Keratinocyte (primary cell): ENCODE measurements around the gene FMOD. TPM values are rescaled to one million over a fixed set of nuclear protein-coding genes. Genes with fewer than 3 reads are reported as not detected.

Source experiments
- DNase-seq: peaks from one replicate; pipeline ENCODE4 v3.0.0-alpha.2; 2011; ENCODE audit warnings: low read depth, missing footprints, low spot score
- FAIRE-seq: peaks from 2 replicates; lab custom pipeline; 2011; peaks lifted over from hg19 to GRCh38; lab: Jason Lieb, UNC
- H2AFZ ChIP-seq: 2 replicates; pipeline ENCODE4 v1.6.0; 2012; ENCODE audit warnings: low read length, control low read depth, inconsistent platforms; ENCODE audit not compliant: control insufficient read depth
- H3K27ac ChIP-seq: 2 replicates; pipeline ENCODE4 v1.5.1; 2011; ENCODE audit warnings: low read length; ENCODE audit not compliant: control insufficient read depth, insufficient read depth
- H3K27me3 ChIP-seq: 3 replicates; pipeline ENCODE4 v1.6.0; 2011; ENCODE audit warnings: low read length; ENCODE audit not compliant: control insufficient read depth, insufficient read depth; ENCODE audit errors: extremely low read depth
- H3K36me3 ChIP-seq, 2 experiments: 2 replicates in 1 of 2; 3 replicates in 1 of 2; pipeline ENCODE4 v1.5.1; 2011; ENCODE audit warnings: low read length in 2 of 2, mild to moderate bottlenecking in 1 of 2; ENCODE audit not compliant: control insufficient read depth in 2 of 2, insufficient read depth in 2 of 2; ENCODE audit errors: extremely low read depth in 1 of 2
- H3K4me1 ChIP-seq: 3 replicates; pipeline ENCODE4 v1.5.1; 2011; ENCODE audit warnings: low read length; ENCODE audit not compliant: control insufficient read depth, insufficient read depth; ENCODE audit errors: extremely low read depth
- H3K4me2 ChIP-seq: 3 replicates; pipeline ENCODE4 v1.6.0; 2011; ENCODE audit warnings: low read depth, low read length; ENCODE audit not compliant: control insufficient read depth, insufficient read depth; ENCODE audit errors: extremely low read depth
- H3K4me3 ChIP-seq, 3 experiments: fragments of 200-600 bp in 1 of 3; sonication (generic) in 1 of 3; 2 replicates in 2 of 3; 3 replicates in 1 of 3; pipeline ENCODE4 v1.5.1; 2011 to 2016; ENCODE audit warnings: low read length in 3 of 3, mild to moderate bottlenecking in 3 of 3, control low read depth in 2 of 3, inconsistent platforms in 1 of 3, low read depth in 1 of 3, mixed read lengths in 1 of 3, mixed run types in 1 of 3, moderate library complexity in 1 of 3; ENCODE audit not compliant: control insufficient read depth in 2 of 3, insufficient read depth in 2 of 3; ENCODE audit errors: extremely low read depth in 1 of 3
- H3K79me2 ChIP-seq: 2 replicates; pipeline ENCODE4 v1.6.0; 2012; ENCODE audit warnings: low read length; ENCODE audit not compliant: control insufficient read depth, insufficient read depth
- H3K9ac ChIP-seq: 3 replicates; pipeline ENCODE4 v1.6.0; 2011; ENCODE audit warnings: low read length; ENCODE audit not compliant: control insufficient read depth, insufficient read depth; ENCODE audit errors: extremely low read depth
- H3K9me1 ChIP-seq: 3 replicates; pipeline ENCODE4 v1.6.0; 2011; ENCODE audit warnings: low read length; ENCODE audit not compliant: control insufficient read depth, insufficient read depth; ENCODE audit errors: extremely low read depth
- H3K9me3 ChIP-seq: 2 replicates; pipeline ENCODE4 v1.5.1; 2012; ENCODE audit warnings: low read depth, low read length; ENCODE audit not compliant: control insufficient read depth
- H4K20me1 ChIP-seq: 3 replicates; pipeline ENCODE4 v1.6.0; 2011; ENCODE audit warnings: low read length; ENCODE audit not compliant: control insufficient read depth, insufficient read depth; ENCODE audit errors: extremely low read depth
- EZH2 ChIP-seq: IDR thresholded peaks from one replicate; pipeline ENCODE4 v1.6.1; 2012; ENCODE audit warnings: inconsistent platforms, mild to moderate bottlenecking, low read length, moderate library complexity
- dilution Hi-C: fragments of 300-500 bp; cut with MboI; formaldehyde crosslinking; loops from one replicate; pipeline ENCODE4 v1.7.0; 2020; ENCODE audit warnings: low sequenced_read_pairs; ENCODE audit not compliant: extremely low pct_ligation_motif_present
- polyA plus RNA-seq, 5 experiments: library from polyadenylated mRNA; depleted of rRNA in 3 of 5; stranded (reverse) in 3 of 5; stranded (forward) in 1 of 5; unstranded in 1 of 5; fragments of >200 nt; gene quantifications; 1 replicate in 1 of 5; 2 replicates in 3 of 5; 3 replicates in 1 of 5; pipeline versions ENCODE4 v1.2.1 to v1.2.3, GENCODE V29; 2011 to 2012; ENCODE audit warnings: missing spikeins in 2 of 5, low read depth in 1 of 5, low replicate concordance in 1 of 5
- TF ChIP-seq, protein P1 (sequence below), 3 experiments: IDR thresholded peaks in 1 of 3; conservative IDR thresholded peaks in 1 of 3; optimal IDR thresholded peaks in 1 of 3; 2 replicates in 2 of 3; 3 replicates in 1 of 3; pipeline versions ENCODE3 to v1.5.1; 2011; ENCODE audit warnings: low read length in 3 of 3, mild to moderate bottlenecking in 3 of 3, moderate library complexity in 2 of 3, control low read depth in 1 of 3, inconsistent platforms in 1 of 3; ENCODE audit not compliant: insufficient read depth in 2 of 3; ENCODE audit errors: extremely low read depth in 1 of 3

Gene FMOD
- polyA plus RNA-seq, 1 donor (not counting 4 experiments of a cell fraction or from before 2014, with no cell fraction given) = 0.47 TPM

DNA sequence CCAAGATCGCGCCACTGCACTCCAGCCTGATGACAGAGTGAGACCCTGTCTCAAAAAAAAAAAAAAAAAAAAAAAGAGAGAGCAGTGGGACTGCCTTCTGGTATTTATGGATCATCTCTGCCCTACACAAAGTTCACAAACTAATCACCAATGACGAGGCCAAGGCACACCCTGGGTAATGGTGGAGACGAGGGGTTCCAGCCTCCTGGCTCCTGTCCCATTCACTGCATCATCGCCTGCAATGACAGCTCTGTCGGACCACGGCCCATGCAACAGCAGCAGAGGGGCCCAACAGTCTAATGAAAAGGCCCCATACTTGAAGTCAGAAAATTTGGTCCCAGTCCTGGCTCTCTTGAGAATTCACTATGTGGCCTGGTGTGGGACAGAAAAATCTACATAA, 48.5 kb downstream of the FMOD start:
- no peak for TF ChIP-seq EZH2
- TF ChIP-seq, protein P1, sequence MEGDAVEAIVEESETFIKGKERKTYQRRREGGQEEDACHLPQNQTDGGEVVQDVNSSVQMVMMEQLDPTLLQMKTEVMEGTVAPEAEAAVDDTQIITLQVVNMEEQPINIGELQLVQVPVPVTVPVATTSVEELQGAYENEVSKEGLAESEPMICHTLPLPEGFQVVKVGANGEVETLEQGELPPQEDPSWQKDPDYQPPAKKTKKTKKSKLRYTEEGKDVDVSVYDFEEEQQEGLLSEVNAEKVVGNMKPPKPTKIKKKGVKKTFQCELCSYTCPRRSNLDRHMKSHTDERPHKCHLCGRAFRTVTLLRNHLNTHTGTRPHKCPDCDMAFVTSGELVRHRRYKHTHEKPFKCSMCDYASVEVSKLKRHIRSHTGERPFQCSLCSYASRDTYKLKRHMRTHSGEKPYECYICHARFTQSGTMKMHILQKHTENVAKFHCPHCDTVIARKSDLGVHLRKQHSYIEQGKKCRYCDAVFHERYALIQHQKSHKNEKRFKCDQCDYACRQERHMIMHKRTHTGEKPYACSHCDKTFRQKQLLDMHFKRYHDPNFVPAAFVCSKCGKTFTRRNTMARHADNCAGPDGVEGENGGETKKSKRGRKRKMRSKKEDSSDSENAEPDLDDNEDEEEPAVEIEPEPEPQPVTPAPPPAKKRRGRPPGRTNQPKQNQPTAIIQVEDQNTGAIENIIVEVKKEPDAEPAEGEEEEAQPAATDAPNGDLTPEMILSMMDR (optimal IDR thresholded peaks at IDR 0.05 in 1 of 3, IDR thresholded peaks at IDR 0.05 in 1 of 3, conservative IDR thresholded peaks at IDR 0.05 in 1 of 3; ENCODE audit: extremely low read depth in 1 of 3, insufficient read depth in 2 of 3, low read length in 3 of 3) = no peak
- Histone ChIP-seq H3K36me3 (peaks cover 2 to 5% of the 10 kb centered on the region in 2 experiments), H3K4me1 (peaks cover 42% of the 10 kb centered on the region), H4K20me1 (peaks cover 2% of the 10 kb centered on the region), H3K9ac (no peak overlapping the region), H3K79me2 (peaks cover 20% of the 10 kb centered on the region), H3K27ac (no peak overlapping the region), H3K9me1 (no peaks in the 10 kb centered on the region), H3K9me3 (no peaks in the 10 kb centered on the region), H3K4me3 (no peak overlapping the region), H3K4me2 (no peak overlapping the region), H3K27me3 (no peaks in the 10 kb centered on the region), H2AFZ (no peak overlapping the region)
- dilution Hi-C loops = no loop called here
- no peak for FAIRE-seq
- DNase-seq = no peak

DNA sequence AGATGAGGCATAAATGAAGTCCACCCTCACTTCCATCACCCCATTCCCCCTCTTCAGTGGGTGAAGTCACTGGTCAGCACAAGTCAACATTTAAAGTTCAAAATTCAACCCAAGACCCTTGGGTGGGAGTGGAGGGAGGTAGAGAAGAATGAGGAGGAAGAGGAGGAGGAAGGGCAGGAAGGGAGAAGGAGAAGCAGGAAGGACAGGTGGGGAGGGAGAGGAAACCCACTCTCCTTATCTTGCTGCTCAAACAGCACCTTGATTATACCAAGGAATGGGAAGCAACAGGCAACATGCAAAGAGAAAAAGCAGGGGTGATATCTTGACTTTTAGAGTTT, 49.6 kb downstream of the FMOD start:
- FAIRE-seq (no peak), DNase-seq (no peak)
- Histone ChIP-seq H3K4me2 (peak overlapping the region; percentile 75), H3K27ac (no peak overlapping the region), H3K9me1 (no peaks in the 10 kb centered on the region), H4K20me1 (no peaks in the 10 kb centered on the region), H3K9me3 (no peaks in the 10 kb centered on the region), H3K27me3 (no peaks in the 10 kb centered on the region), H3K4me3 (no peak overlapping the region), H3K36me3 (no peaks in the 10 kb centered on the region), H3K4me1 (peaks cover 34% of the 10 kb centered on the region), H2AFZ (peak overlapping the region; percentile 72), H3K79me2 (peaks cover 10% of the 10 kb centered on the region), H3K9ac (no peak overlapping the region)
- TF ChIP-seq EZH2 = no peak
- TF ChIP-seq, protein P1 (optimal IDR thresholded peaks at IDR 0.05 in 1 of 3, IDR thresholded peaks at IDR 0.05 in 1 of 3, conservative IDR thresholded peaks at IDR 0.05 in 1 of 3; ENCODE audit: extremely low read depth in 1 of 3, insufficient read depth in 2 of 3, low read length in 3 of 3) = no peak
- dilution Hi-C loops = no loop called here
